HuH-7.5 (cell line): ENCODE results near the gene ALOX15.
"Not testable (repeated sequence)": the region's sequence is repeated elsewhere in the genome, so short reads cannot be mapped to it uniquely, and the experiment has no call there.

Experiments
- DNase-seq: peaks from one replicate; pipeline ENCODE4 v3.0.0; 2011; ENCODE audit warnings: low spot score

ALOX15 gene

DNA sequence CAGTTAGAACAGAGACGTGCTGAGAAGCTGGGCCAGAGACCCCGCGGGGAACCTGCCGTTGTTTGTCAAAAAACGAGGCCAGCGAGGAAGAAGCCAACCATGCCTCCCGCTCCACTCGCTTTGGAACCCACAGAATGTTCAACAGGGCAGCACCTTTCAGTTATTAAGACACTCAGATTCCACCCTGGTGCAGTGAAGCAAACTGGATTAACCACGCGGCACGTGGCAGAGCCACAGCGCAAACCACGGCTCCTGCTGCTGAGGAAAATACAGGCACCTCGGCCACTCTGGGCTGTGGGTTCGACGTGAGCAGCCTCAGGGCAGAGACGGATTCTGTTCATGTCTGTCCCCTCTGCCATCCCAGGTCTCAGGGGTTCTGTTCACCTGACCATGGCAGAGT is 24.4 kb downstream of the ALOX15 start:
- DNase-seq = no peak

DNA sequence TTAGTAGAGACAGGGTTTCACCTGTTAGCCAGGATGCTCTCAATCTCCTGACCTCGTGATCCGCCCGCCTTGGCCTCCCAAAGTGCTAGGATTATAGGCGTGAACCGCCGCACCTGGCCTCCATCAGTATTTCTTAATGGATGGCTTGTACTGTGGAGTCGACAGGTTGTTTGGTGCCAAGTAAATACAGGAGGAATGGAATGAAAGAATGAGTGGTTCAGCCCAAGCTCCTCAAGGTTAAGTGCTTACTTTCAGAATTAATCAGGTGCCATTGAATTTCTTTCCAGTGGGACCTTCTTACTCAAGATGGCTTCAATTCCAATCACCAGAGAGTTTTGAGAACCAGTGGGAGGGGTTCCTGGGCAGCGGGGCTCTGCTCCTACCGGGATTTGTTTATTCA is 25.0 kb downstream of the ALOX15 start:
- no peak for DNase-seq

DNA sequence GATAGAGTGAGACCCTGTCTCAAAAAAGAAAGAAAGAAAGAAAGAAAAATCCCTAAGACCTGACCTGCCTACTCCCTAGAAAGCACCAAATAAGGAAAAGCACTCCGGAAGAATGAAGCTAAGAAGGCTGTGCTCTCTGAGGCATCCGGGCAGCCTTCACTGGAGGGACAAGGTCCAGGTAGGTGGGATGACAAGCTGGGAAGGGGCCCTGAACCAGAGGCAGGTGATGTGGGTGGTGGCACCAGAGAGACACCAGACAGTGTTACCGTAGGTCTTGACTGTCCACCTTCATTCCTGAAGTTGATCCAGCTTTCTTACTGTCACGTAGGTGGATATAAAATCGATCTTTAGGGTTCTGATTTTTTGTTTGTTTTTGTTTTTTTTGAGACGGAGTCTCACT is 30.8 kb downstream of the ALOX15 start:
- no peak for DNase-seq

DNA sequence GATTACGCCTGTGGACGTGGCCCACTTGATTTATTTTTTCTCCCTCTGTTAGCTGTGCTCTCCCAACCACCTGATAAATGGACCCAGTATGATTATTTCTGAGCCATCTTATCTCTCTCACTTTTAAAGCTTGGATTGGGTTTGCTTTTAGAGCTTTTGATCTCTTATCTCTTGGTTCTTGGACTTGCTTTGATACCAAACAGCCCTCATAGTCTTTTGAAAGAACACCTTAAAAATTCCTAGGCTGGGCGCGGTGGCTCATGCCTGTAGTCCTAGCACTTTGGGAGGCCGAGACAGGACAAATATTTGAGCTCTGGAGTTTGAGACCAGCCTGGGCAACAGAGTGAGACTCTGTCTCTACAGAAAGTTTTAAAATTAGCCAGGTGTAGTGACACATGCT is 31.3 kb downstream of the ALOX15 start:
- no peak for DNase-seq

DNA sequence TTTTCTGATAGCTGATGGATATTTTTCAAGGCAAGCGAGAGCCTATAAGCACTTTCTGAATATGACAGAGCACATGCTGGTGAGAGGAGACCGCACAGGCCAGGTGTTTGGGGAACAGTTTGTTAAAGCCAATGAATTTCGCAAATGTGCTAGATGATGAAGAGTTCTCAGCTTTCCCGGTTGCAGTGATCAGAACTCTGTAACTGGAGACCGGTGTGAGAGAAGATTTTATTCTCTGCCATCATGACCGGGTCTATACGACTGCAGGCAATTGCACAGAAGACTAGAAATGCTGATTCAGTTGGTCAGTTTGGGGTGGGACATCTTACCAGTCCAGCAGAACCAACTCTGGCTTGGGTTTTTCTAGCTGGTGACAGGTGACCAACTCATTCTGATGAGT is 31.7 kb downstream of the ALOX15 start:
- DNase-seq = no peak

DNA sequence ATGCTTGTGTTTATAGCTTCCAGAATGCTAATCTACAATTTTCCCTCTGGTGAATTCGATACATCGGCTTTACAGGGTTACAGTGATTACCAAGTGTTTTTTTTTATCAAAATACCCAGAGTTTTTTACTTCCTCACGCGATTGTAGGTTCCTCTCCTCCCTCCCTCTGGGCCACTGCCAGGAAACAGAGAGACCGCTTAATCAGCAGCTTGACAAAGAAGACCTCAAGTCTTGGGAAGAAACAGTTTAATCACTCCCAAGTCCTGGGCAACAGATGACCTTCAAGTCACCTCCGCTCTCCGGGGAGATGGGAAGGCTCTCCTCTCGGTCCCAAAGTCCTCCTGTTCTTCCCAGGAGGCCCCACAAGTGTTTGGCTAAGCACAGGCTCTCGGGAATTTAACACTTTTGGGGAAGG is 33.7 kb downstream of the ALOX15 start:
- no peak for DNase-seq

DNA sequence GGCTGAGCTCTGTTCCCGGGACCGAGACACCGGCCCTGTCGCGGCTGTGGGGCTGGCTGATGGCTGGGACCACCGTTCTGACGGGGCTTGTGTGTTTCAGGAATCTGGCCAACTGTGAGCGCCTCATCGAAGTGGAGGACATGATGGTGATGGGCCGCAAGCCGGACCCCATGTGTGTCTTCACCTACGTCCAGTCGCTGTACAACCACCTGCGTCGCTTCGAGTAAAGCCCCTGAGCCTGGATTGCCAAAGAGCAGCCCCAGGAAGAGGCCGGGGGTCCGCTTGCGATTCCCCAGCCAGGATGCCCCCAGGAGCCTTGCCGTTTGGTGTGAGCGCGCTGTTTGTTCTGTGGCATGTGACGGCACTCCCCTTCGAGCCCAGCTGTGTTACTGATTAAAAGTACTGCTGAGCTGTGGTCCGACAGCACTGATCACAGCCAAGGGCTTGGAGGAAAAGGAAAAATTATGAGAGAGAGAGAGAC is 34.2 kb downstream of the ALOX15 start:
- DNase-seq = no peak

DNA sequence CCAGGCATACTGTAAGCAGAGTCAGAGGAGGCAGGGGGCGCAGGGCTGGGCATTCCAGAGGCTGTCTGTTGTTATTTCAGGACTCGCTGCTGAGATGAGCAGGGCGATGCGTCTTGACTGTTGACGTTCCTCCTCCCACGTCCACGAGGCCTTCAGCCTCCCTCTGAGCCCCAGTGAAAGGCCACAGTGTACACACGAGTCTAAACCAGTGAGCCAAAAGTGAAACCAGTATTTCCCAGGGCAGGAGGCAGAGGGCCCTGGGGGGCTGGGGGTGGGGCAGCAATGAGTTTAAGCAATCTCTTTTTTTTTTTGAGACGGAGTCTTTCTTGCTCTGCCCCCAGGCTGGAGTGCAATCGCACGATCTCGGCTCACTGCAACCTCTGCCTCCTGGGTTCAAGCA is 35.7 kb downstream of the ALOX15 start:
- DNase-seq = no peak

DNA sequence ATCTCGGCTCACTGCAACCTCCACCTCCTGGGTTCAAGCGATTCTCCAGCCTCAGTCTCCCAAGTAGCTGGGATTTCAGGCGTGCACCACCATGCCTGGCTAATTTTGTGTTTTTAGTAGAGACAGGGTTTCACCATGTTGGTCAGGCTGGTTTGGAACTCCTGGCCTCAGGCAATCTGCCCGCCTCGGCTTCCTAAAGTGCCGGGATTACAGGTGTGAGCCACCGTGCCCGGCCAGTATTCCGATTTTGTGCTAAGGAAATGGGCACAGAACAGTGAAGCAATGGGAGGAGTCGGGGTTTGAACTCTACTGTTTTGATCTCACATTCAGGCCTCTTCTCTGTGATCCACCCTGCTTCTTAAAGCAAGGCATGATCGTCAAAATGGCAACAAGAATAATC is 36.7 kb downstream of the ALOX15 start:
- DNase-seq = not testable (repeated sequence)

DNA sequence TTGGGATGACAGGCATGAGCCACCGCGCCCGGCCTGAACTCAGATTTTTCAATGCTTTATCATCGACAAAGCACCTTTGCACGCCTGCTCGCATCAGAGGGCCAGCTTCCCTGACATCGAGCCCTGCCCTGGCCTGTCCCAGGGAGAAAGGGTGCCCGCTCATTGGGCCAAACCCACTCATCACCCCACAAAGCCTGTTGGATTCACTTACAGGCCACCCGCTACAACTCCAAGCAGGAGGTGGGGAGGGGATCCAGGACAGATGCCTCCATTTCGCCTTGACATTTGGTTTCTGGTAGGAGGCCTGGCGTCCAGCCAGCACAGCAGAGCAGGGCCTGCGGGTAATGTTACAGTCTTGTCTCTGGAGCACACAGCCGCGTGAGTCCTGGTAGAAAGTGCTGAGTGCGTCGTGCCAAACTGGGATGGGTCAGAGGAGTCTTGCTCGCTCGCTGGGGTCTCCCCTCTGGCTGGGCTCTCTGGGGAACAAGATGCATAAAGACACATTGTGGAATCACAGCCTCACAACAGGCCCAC is 37.3 kb downstream of the ALOX15 start:
- DNase-seq = no peak

DNA sequence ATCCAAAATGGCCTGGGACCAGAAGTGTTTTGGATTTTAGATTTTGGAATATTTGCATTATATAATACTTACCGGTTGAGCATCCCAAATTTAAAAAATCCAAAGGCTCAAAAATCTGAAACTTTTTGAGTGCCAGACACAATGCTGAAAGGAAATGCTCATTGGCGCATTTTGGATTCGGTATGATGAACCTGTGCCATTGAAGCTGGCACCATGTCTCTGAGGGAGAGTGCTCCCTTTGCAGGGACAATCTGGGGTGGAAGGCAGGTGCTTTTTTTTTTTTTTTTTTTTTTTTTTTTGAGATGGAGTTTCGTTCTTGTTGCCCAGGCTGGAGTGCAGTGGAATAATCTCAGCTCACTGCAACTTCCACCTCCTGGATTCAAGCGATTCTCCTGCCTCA is 39.4 kb downstream of the ALOX15 start:
- DNase-seq = no peak

DNA sequence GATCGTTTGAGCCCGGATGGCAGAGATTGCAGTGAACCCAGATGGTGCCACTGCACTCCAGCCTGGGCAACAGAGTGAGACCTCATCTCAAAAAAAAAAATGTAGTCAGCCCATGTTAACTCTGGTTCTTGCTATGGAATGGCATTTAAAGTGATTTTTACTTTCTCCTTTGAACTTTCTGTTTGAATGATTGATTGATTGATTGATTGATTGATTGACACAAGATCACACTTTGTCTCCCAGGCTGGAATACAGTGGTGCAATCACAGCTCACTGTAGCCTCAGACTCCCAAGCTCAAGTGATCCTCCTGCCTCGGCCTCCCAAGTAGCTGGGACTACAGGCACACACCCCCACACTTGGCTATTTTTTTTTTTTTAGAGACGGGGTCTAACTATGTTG is 40.2 kb downstream of the ALOX15 start:
- no peak for DNase-seq

DNA sequence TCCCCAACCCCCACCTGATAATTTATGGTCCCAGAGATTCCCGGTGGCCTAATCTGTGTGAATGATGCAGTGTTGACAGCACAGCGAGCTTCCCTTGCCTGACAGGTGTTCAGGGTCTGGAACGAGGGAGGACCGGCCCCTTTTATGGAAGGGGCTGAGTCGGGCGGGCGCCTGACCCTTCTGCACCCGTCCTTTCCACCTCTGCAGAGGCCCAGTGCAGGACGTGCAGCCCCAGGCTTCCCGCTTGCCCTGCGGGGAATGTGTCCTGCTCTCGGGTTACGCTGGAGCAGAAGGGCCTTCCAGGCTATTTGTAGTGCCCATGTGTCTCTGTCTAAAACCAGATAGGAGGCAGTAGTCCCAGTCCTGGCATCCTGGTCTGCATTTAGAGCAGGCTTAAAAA is 40.9 kb downstream of the ALOX15 start:
- no peak for DNase-seq

DNA sequence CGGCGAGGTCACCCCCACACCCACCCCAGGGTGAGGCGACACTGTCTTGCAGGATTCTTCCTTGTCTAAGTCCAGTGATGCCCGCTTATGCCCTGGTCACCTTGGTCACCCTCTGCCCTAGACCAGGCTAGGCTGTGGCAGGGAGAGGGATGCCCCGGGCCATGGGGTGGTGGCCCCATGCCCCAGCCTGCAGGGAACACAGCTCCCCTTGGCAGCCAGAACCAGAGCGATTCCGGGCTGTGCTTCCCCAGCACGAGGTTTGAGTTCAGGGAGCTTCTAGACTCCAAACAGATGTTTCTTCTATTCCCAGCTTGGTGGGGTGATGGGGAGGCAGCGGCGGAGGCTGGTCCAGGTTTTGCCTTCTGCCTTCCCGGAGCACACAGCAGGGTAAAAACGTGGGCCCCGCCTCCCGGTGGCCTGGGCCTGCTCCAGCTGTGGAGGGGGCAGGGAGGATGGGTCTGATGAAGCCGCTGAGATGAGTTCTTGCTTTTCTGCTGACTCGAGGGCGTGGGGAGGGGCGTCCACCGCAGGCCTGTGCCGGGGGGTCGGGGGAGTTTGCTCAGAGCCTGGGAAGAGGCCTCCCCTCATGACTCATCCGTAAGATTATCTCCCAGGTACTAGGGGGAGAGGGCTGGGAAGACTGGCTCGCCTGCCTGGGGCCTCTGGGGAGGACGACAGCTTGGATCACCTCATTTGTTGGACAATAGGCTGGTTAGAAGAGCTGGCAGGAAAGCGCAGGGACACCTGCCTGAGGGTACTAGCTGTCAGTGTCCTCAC is 41.8 kb downstream of the ALOX15 start:
- DNase-seq = no peak

DNA sequence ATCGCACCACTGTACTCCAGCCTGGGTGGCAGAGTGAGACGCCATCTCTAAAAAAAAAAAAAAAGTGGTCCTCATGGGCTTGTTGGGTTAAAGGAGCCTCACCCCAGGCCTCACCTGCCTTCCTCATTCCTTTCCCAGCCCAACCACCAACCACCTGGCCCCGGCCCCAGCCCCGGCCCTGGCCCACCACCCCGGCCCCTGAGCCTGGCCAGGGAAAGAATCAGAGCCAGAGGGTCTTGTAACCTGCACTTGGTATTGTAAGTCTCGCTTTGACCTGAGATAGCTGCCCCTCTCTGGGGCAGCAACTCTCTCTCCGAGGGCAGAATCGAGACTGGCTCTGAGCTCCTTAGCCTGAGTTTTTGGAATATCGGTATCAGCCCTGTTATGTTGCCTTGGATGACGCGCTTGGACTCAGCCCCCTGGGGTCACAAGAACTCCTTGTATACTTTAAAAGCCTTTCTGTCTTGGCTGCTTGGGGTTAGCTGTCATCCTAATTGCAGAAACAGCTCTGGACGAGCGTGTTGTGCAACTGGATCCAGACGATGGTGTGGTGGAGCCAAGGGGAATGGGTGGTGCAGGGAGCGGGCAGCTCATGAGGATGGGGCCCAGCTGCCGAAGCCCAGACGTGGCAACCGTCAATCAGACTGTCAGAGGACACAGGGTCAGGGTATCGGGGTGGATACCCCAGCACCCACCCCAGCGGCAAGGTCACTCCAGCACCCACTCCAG is 42.5 kb downstream of the ALOX15 start:
- DNase-seq = no peak

DNA sequence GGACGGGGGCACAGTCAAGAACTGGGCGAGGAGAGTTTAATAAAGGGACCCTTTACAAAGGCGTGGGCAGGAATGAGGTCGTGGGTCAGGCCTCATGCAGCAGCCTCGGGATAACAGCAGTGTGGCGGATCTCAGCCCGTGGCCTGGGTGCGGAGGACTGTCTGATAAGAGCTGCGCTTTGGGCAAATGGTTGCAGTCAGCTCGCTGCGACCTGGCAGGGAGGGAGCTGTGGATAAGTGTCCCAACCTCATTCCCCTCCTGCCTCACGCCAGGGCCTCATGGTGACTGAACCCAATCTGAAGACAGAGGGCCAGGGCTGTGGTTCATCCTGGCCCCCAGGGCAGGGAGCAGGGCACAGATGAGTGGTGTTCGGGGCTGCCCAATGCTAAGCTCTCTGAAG is 43.5 kb downstream of the ALOX15 start:
- DNase-seq = no peak

DNA sequence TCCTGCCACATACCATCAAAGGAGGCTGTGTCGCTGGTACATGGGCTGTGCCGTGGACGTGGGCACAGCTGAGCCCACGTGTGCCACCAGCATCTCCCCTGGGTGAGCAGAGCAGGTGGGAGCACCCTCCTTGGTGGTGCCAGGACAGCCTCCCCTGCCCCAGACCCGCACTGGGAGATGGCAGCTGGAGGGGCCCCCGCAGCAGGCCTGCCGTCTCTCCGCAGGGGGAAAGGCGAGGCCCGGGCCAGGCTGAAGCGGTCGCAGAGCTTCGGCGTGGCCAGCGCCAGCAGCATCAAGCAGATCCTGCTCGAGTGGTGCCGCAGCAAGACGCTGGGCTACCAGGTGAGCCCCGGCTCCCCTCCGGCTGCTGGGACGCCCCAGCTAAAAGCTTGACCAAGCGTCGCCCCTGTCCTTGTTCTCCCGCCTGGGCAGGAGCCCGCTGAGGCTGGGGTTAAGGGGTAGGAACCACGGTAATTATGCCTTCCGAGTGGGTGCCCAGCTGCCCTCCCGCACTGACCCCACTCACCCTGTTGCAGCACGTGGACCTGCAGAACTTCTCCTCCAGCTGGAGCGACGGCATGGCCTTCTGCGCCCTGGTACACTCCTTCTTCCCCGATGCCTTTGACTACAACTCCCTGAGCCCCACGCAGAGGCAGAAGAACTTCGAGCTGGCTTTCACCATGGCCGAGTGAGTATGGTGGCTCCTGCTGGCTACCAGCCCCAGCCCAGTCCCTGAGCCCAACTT is 44.7 kb downstream of the ALOX15 start:
- DNase-seq = no peak

DNA sequence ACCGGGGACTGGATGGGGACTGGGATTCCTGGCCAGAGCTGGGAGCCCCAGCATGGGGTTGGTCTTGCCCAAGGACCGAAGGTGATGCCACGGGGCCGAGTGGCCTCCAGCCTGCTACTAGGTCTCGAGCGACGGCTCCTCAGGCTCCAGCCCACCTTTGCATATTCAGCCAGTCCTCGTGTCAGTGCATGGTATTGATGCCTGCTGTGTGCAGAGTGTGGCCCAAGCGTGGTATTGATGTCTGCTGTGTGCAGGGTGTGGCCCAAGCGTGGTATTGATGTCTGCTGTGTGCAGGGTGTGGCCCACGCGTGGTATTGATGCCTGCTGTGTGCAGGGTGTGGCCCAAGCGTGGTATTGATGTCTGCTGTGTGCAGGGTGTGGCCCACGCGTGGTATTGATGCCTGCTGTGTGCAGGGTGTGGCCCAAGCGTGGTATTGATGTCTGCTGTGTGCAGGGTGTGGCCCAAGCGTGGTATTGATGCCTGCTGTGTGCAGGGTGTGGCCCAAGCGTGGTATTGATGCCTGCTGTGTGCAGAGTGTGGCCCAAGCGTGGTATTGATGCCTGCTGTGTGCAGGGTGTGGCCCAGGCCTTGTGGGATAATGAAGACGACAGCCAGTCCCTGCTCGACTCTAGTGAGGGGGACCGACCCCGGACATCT is 45.7 kb downstream of the ALOX15 start:
- DNase-seq = not testable (repeated sequence)

DNA sequence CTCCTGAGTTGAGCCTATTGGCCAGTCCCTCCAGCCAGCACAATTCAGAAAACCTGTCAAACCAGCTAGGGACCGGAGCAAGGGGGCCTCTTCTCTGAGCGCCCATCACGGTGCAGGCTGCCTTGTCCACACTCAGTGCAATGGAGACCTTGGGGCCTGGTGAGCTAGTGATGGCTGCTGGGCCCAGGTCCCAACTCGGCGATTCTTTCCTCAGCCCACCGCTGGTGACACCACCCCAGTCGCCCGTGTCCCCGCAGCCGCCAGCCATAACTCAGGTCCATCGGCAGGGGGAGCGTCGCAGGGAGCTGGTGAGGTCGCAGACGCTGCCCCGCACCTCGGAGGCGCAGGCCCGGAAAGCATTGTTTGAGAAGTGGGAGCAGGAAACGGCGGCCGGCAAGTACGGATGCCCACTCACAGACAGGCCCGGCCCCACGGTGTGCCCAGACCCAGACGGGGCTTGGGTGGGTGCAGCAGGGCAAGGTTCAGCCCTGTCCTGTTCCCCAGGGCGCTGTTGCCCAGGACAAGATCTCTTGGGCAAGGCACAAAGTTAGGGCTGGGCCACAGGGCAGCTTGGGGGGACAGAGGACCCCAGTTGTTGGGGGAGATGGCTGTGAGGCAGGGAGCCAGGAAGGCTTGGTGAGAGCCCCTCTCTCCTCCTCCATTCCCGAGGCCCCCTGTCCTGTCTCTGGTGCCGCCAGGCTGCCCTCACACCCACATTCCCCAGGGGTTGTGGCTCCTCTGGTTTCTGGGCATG is 46.4 kb downstream of the ALOX15 start:
- DNase-seq = no peak

DNA sequence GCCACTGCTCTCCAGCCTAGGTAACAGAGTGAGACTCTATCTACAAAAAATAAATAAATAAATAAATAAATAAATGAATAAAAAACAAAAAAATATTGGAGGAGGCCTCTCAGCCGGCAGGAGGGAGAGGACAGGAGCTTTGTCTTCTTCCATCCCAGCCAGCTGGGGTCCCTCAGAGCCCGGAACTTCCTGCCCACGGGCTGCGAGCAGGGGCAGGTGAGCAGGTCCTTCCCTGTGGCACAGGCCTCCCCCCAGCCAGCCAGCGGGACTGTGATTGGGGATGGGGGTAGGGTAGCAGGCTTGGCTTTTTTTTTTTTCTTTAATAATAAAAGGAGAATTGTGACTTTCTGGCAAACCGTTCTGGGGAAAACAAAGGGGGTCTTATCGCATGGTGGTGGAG is 47.1 kb downstream of the ALOX15 start:
- DNase-seq = no peak

DNA sequence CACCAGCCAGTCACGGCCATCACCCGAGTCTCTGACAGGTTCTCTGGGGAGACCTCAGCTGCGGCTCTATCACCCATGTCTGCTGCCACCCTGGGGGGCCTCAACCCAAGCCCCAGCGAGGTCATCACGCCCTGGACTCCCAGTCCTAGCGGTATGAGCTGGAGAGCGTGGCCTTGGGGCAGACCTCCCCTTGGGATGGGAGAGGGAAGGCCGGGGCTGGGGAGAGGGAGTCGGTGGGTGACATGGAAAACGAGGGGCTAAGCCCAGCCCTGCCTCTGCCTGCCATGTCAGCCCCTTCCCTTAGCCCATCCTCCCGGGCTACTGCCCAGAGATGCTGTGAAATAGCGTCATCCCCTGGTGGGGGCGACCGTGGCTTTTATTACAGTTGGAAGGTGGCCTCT is 48.5 kb downstream of the ALOX15 start:
- no peak for DNase-seq
